ENCODE data around the gene GAB1.

DNA sequence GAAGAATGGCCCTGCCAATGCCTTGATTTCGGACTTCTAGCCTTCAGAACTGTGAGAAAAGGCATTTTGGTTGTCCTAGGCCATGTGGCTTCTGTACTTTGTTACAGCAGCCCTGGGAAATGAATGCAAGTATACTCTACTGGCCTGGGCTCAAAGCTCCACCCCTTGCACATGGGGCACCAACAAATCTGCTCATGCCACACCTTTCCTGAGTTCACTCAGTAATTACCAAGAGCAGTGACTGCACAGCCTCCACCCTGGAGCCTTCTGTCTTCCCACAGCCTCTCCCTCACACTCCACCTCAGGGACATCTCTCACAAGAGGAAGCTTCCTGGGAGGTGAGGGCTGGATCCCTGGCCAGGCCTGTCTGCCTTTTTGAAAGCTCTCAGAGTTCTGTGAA lies 29.1 kb upstream of the GAB1 start:
- TF ChIP-seq, protein P1, sequence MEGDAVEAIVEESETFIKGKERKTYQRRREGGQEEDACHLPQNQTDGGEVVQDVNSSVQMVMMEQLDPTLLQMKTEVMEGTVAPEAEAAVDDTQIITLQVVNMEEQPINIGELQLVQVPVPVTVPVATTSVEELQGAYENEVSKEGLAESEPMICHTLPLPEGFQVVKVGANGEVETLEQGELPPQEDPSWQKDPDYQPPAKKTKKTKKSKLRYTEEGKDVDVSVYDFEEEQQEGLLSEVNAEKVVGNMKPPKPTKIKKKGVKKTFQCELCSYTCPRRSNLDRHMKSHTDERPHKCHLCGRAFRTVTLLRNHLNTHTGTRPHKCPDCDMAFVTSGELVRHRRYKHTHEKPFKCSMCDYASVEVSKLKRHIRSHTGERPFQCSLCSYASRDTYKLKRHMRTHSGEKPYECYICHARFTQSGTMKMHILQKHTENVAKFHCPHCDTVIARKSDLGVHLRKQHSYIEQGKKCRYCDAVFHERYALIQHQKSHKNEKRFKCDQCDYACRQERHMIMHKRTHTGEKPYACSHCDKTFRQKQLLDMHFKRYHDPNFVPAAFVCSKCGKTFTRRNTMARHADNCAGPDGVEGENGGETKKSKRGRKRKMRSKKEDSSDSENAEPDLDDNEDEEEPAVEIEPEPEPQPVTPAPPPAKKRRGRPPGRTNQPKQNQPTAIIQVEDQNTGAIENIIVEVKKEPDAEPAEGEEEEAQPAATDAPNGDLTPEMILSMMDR (IDR thresholded peaks at IDR 0.05; ENCODE audit: control extremely low read depth in 1 of 3, insufficient read depth in 1 of 3, low read depth in 1 of 3, low read length in 3 of 3), result no peak
- TF ChIP-seq EGR1 (IDR thresholded peaks at IDR 0.05; ENCODE audit: borderline replicate concordance, low read depth, low read length), result no peak
- no peak for TF ChIP-seq CBX8 (IDR thresholded peaks at IDR 0.05; ENCODE audit: borderline replicate concordance, low read depth, low read length)
- TF ChIP-seq TAF1 (IDR thresholded peaks at IDR 0.05; ENCODE audit: low read depth, low read length), result no peak
- TF ChIP-seq CREB1 (IDR thresholded peaks at IDR 0.05), result no peak
- TF ChIP-seq POLR2A (IDR thresholded peaks at IDR 0.05; ENCODE audit: control extremely low read depth in 1 of 2, low read depth in 2 of 2, low read length in 2 of 2), result no peak
- TF ChIP-seq BCL11A (IDR thresholded peaks at IDR 0.05; ENCODE audit: low read depth in 2 of 2, low read length in 2 of 2), result no peak
- no peak for TF ChIP-seq KDM1A (IDR thresholded peaks at IDR 0.05; ENCODE audit: borderline replicate concordance, low read length)
- TF ChIP-seq CHD2 (IDR thresholded peaks at IDR 0.05; ENCODE audit: low read length), result no peak
- TF ChIP-seq POLR2AphosphoS5 (IDR thresholded peaks at IDR 0.05; ENCODE audit: low read depth, low read length), result no peak
- TF ChIP-seq CTBP2 (IDR thresholded peaks at IDR 0.05; ENCODE audit: borderline replicate concordance, insufficient read depth, insufficient read length, low read length), result no peak
